Endothelial cell of umbilical vein (primary cell): ENCODE data around the gene HABP2. TPM values are rescaled to one million over a fixed set of nuclear protein-coding genes. Genes with fewer than 3 reads are reported as not detected.
A peak's percentile ranks its signal among the peaks of the same experiment; 100 is the strongest.

Source experiments
- BruUV-seq: library from RNA; stranded (reverse); fragments of 400-500 nt; replicated peaks from 2 replicates; lab custom pipeline; 2021; lab: Mats Ljungman, UMichigan
- CTCF ChIA-PET: fragments of 300-600, 350-600 bp; sonication (Branson Sonifier 250); formaldehyde crosslinking; loops from one replicate; lab custom pipeline; 2021; ENCODE audit warnings: antibody characterized with exemption, inconsistent platforms; lab: Charles Lee
- POLR2A ChIA-PET: fragments of 300-600, 350-600 bp; sonication (Branson Sonifier 250); formaldehyde crosslinking; loops from one replicate; lab custom pipeline; 2021; ENCODE audit warnings: antibody characterized with exemption, inconsistent platforms; lab: Charles Lee
- DNase-seq: peaks from one replicate; pipeline ENCODE4 v3.0.0-alpha.2; 2011; ENCODE audit warnings: low read depth, low spot score
- FAIRE-seq: peaks from 2 replicates; lab custom pipeline; 2011; peaks lifted over from hg19 to GRCh38; lab: Jason Lieb, UNC
- H2AFZ ChIP-seq: 2 replicates; pipeline ENCODE4 v1.6.0; 2012; ENCODE audit warnings: low read depth, low read length, control low read depth, inconsistent platforms
- H3K27ac ChIP-seq: 2 replicates; pipeline ENCODE4 v1.5.1; 2011; ENCODE audit warnings: low read depth, mild to moderate bottlenecking, control low read depth, low read length, moderate library complexity; ENCODE audit not compliant: insufficient read depth
- H3K27me3 ChIP-seq, 2 experiments: 2 replicates each; pipeline versions ENCODE4 v1.6.0 to v1.6.1; 2011; ENCODE audit warnings: low read length in 2 of 2, mixed read lengths in 1 of 2; ENCODE audit not compliant: control insufficient read depth in 2 of 2, insufficient read depth in 2 of 2
- H3K36me3 ChIP-seq, 2 experiments: 2 replicates in 1 of 2; 3 replicates in 1 of 2; pipeline ENCODE4 v1.5.1; 2011; ENCODE audit warnings: low read length in 2 of 2, mild to moderate bottlenecking in 1 of 2, moderate library complexity in 1 of 2; ENCODE audit not compliant: control insufficient read depth in 2 of 2, insufficient read depth in 2 of 2; ENCODE audit errors: extremely low read depth in 1 of 2
- H3K4me1 ChIP-seq: 3 replicates; pipeline ENCODE4 v1.5.1; 2011; ENCODE audit warnings: mild to moderate bottlenecking, low read length; ENCODE audit not compliant: control insufficient read depth, insufficient read depth; ENCODE audit errors: extremely low read depth
- H3K4me2 ChIP-seq: 2 replicates; pipeline ENCODE4 v1.6.1; 2011; ENCODE audit warnings: low read length, control low read depth, mixed read lengths; ENCODE audit not compliant: insufficient read depth
- H3K4me3 ChIP-seq, 3 experiments: fragments of 200-600 bp in 1 of 3; sonication (generic), shearing (Covaris generic) in 1 of 3; replicated peaks in 1 of 3; 2 replicates each; pipeline ENCODE4 v1.5.1; 2011 to 2016; ENCODE audit warnings: control low read depth in 3 of 3, low read length in 3 of 3, mild to moderate bottlenecking in 2 of 3, inconsistent platforms in 1 of 3, low read depth in 1 of 3, moderate library complexity in 1 of 3; ENCODE audit not compliant: insufficient read depth in 1 of 3
- H3K79me2 ChIP-seq: 2 replicates; pipeline ENCODE4 v1.6.0; 2012; ENCODE audit warnings: low read length, inconsistent platforms; ENCODE audit not compliant: control insufficient read depth, insufficient read depth
- H3K9ac ChIP-seq: replicated peaks from 2 replicates; pipeline ENCODE3; 2011; ENCODE audit warnings: low read length, control low read depth; ENCODE audit not compliant: insufficient read depth; ENCODE audit errors: extremely low read depth
- H3K9me1 ChIP-seq: replicated peaks from 3 replicates; pipeline ENCODE4 v1.6.0; 2011; ENCODE audit warnings: mild to moderate bottlenecking, low read length; ENCODE audit not compliant: control insufficient read depth, insufficient read depth; ENCODE audit errors: extremely low read depth
- H3K9me3 ChIP-seq: replicated peaks from 2 replicates; pipeline ENCODE4 v1.5.1; 2012; ENCODE audit warnings: low read length, inconsistent platforms; ENCODE audit not compliant: control insufficient read depth, insufficient read depth
- H4K20me1 ChIP-seq: replicated peaks from 2 replicates; pipeline ENCODE3; 2011; ENCODE audit warnings: mild to moderate bottlenecking, low read length; ENCODE audit not compliant: control insufficient read depth, insufficient read depth; ENCODE audit errors: extremely low read depth
- EZH2 ChIP-seq: IDR thresholded peaks from 2 replicates; pipeline ENCODE4 v1.6.1; 2012; ENCODE audit warnings: borderline replicate concordance, low read depth, mild to moderate bottlenecking, moderate library complexity, low read length, inconsistent platforms; ENCODE audit not compliant: severe bottlenecking
- FOS ChIP-seq: IDR thresholded peaks from 2 replicates; pipeline ENCODE4 v1.6.1; 2011; ENCODE audit warnings: mild to moderate bottlenecking, low read length, moderate library complexity, borderline replicate concordance; ENCODE audit not compliant: insufficient read depth
- GATA2 ChIP-seq: IDR thresholded peaks from 2 replicates; pipeline ENCODE4 v1.7.0; 2011; ENCODE audit warnings: low read depth, mild to moderate bottlenecking, moderate library complexity, mixed read lengths, low read length; ENCODE audit not compliant: insufficient read length, insufficient read depth
- JUN ChIP-seq: IDR thresholded peaks from 2 replicates; pipeline ENCODE4 v1.6.1; 2011; ENCODE audit warnings: borderline replicate concordance, low read depth; ENCODE audit not compliant: insufficient read length, insufficient read depth
- MYC ChIP-seq: IDR thresholded peaks from one replicate; pipeline ENCODE4 v1.6.1; 2011; ENCODE audit warnings: mild to moderate bottlenecking, low read depth, low read length
- POLR2A ChIP-seq: IDR thresholded peaks from 2 replicates; pipeline ENCODE4 v1.6.1; 2012; ENCODE audit warnings: low read depth, mild to moderate bottlenecking, control low read depth, low read length
- POLR2AphosphoS5 ChIP-seq: IDR thresholded peaks from 2 replicates; pipeline ENCODE4 v1.6.1; 2012; ENCODE audit warnings: low read depth, mild to moderate bottlenecking, control low read depth, low read length, moderate library complexity; ENCODE audit not compliant: insufficient read depth
- dilution Hi-C: fragments of 300-500 bp; cut with MboI; formaldehyde crosslinking; loops from one replicate; pipeline ENCODE4 v1.15.0; 2019; ENCODE audit warnings: low sequenced_read_pairs; ENCODE audit not compliant: extremely low pct_ligation_motif_present
- intact Hi-C: fragments of 100-400 bp; cut with micrococcal nuclease; formaldehyde crosslinking; loops from one replicate; pipeline ENCODE4 v1.10.0; 2022
- polyA plus RNA-seq, 4 experiments: library from polyadenylated mRNA; depleted of rRNA in 3 of 4; stranded (reverse) in 3 of 4; unstranded in 1 of 4; fragments of >200 nt; gene quantifications; 2 replicates each; pipeline versions ENCODE4 v1.2.1 to v1.2.3, GENCODE V29; 2011 to 2012; ENCODE audit warnings: missing spikeins in 1 of 4
- total RNA-seq: library from RNA; stranded (reverse); gene quantifications from 2 replicates; pipeline ENCODE4 v1.2.3, GENCODE V29; 2021
- TF ChIP-seq, protein P1 (sequence below): IDR thresholded peaks from 2 replicates; pipeline ENCODE4 v1.6.1; 2011; ENCODE audit not compliant: insufficient read depth, insufficient read length
- TF ChIP-seq, protein P2 (sequence below), 2 donors: IDR thresholded peaks; 1 replicate in 1 of 2; 2 replicates in 1 of 2; pipeline ENCODE4 v1.5.1; 2011; ENCODE audit warnings: low read length in 2 of 2, mild to moderate bottlenecking in 2 of 2, moderate library complexity in 2 of 2, control low read depth in 1 of 2, inconsistent platforms in 1 of 2, low read depth in 1 of 2; ENCODE audit not compliant: insufficient read depth in 1 of 2; ENCODE audit errors: extremely low read depth in 1 of 2

Gene HABP2
- total and polyA plus RNA-seq, 2 donors (not counting 3 experiments of a cell fraction or from before 2014, with no cell fraction given), result 0.04 TPM; not detected in 1

DNA sequence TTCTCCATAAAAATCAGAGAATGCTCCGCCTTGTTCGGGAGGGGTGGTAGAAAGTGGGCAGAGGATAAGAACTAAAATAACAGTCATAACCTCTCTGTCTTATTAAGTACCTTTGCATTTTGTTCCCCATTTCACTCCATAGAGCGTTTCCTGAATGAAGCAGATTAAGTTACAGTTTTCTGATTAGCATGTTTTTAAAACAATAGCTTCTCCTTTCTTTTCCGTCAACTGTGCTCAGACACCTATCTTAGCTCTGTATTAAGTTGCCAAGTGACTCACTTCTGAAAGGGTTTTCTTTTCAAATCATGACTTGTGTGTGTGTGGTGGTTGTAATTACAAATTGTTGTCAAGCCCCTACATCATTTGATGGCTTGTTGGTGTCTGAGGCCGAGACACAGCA lies 1.4 kb downstream of the HABP2 start:
- Histone ChIP-seq H3K9me3 (no peaks in the 10 kb centered on the region), H3K4me3 (no peak overlapping the region), H3K79me2 (no peaks in the 10 kb centered on the region), H3K36me3 (no peaks in the 10 kb centered on the region), H3K9ac (no peak overlapping the region), H3K9me1 (no peaks in the 10 kb centered on the region), H3K4me1 (peaks cover 46% of the 10 kb centered on the region), H3K27me3 (no peaks in the 10 kb centered on the region), H3K4me2 (peak overlapping the region; percentile 33), H4K20me1 (no peaks in the 10 kb centered on the region), H3K27ac (peak overlapping the region; percentile 51), H2AFZ (peak overlapping the region; percentile 17)
- FAIRE-seq (peak; percentile 50), DNase-seq (peak; percentile 85)
- dilution Hi-C loops (no loop called here), intact Hi-C loops (loop anchor here (10.0 kb wide), 1 partner anchor 529 kb away; no protein-coding TSS in a partner anchor)
- no TSS peak for BruUV-seq
- ChIA-PET POLR2A (no interaction called here), CTCF (interaction anchor here (0.6 to 1.9 kb wide), 4 partner anchors 9 to 605 kb away, joined by 3 to 13 read pairs (median 4); no protein-coding TSS in a partner anchor)
- TF ChIP-seq JUN (no peak), MYC (no peak), FOS (no peak)

DNA sequence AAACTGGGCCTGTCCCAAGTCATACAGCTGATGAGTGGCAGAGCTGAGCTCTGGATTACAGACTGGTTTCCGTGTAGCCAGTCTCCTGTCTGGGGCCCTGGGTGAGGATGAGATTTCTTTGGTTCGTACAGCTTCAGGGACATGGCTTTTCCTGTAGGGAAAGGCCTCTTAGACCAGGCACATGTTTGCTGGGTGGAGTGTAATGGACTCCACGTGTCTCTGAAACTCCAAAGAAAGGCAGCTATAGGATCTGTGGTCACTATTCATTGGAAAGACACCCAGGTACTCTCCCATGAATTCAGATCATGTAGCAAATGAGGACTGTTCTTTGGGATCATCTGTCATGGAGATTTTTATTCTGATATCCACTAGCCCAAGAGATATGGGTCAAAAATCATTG lies 2.4 kb downstream of the HABP2 start:
- dilution Hi-C loops (no loop called here), intact Hi-C loops (loop anchor here (10.0 kb wide), 1 partner anchor 530 kb away; no protein-coding TSS in a partner anchor)
- Histone ChIP-seq H3K27ac (no peak overlapping the region), H3K4me1 (peaks cover 40% of the 10 kb centered on the region), H3K9me1 (no peaks in the 10 kb centered on the region), H3K4me3 (no peak overlapping the region), H3K27me3 (no peaks in the 10 kb centered on the region), H3K79me2 (no peaks in the 10 kb centered on the region), H3K36me3 (no peaks in the 10 kb centered on the region), H4K20me1 (no peaks in the 10 kb centered on the region), H3K4me2 (no peak overlapping the region), H3K9me3 (no peaks in the 10 kb centered on the region), H3K9ac (no peak overlapping the region), H2AFZ (no peak overlapping the region)
- POLR2A ChIA-PET, result no interaction called here
- CTCF ChIA-PET, result interaction anchor here (1.5 to 1.9 kb wide), 2 partner anchors 8 to 11 kb away, joined by 4 to 13 read pairs; no protein-coding TSS in a partner anchor
- FAIRE-seq (no peak), DNase-seq (no peak)
- no TSS peak for BruUV-seq
- TF ChIP-seq MYC (no peak), FOS (no peak), POLR2AphosphoS5 (no peak), EZH2 (no peak), GATA2 (no peak), JUN (no peak), POLR2A (no peak)
- TF ChIP-seq, protein P1, sequence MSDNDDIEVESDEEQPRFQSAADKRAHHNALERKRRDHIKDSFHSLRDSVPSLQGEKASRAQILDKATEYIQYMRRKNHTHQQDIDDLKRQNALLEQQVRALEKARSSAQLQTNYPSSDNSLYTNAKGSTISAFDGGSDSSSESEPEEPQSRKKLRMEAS, result no peak
- TF ChIP-seq, protein P2, sequence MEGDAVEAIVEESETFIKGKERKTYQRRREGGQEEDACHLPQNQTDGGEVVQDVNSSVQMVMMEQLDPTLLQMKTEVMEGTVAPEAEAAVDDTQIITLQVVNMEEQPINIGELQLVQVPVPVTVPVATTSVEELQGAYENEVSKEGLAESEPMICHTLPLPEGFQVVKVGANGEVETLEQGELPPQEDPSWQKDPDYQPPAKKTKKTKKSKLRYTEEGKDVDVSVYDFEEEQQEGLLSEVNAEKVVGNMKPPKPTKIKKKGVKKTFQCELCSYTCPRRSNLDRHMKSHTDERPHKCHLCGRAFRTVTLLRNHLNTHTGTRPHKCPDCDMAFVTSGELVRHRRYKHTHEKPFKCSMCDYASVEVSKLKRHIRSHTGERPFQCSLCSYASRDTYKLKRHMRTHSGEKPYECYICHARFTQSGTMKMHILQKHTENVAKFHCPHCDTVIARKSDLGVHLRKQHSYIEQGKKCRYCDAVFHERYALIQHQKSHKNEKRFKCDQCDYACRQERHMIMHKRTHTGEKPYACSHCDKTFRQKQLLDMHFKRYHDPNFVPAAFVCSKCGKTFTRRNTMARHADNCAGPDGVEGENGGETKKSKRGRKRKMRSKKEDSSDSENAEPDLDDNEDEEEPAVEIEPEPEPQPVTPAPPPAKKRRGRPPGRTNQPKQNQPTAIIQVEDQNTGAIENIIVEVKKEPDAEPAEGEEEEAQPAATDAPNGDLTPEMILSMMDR (IDR thresholded peaks at IDR 0.05; ENCODE audit: extremely low read depth in 1 of 2, insufficient read depth in 1 of 2, low read depth in 1 of 2, low read length in 2 of 2), result no peak
